ENCODE data around the gene TTC3.
"Not testable (repeated sequence)": the region's sequence is repeated elsewhere in the genome, so short reads cannot be mapped to it uniquely, and the experiment has no call there.

The TTC3 gene

DNA sequence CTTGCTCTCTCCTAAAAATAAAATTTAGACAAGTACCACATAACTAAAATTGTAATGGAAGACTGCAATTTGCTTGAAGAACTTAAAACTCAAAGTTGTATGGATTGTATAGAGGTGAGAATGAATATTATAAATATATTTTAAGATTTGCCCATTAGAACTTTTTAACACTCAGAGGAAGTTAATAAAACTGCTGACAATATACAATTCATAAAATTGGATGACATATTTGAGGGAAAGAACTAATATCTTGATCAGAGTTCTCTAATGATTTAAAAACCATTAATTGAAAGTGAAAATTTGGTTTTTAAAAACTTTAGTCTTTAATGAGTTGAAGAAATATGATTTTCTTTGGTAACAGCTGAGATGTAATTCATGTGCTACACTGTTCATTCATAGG is 20.9 kb downstream of the TTC3 start:
- no peak for DNase-seq (ENCODE audit: low spot score)

DNA sequence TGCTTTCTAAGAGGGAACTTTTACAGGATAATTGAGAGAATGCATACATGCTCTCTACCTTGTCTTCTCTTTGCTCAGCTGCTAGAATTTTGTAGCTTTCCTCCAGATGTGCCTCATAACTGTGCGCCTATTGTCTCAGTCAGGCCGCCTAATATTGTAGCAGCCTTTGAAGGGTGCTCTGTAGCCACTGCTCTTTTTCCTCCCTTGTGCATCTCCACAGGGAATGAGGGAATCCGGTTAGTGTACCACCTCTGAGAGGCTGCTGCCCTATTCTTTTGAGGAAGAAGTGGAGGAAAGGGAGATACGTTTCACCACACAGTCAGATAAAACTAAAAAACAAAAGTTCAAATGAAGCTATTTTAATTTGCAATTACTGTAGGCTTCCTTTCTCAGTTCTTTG is 22.8 kb downstream of the TTC3 start:
- no peak for DNase-seq (ENCODE audit: low spot score)

DNA sequence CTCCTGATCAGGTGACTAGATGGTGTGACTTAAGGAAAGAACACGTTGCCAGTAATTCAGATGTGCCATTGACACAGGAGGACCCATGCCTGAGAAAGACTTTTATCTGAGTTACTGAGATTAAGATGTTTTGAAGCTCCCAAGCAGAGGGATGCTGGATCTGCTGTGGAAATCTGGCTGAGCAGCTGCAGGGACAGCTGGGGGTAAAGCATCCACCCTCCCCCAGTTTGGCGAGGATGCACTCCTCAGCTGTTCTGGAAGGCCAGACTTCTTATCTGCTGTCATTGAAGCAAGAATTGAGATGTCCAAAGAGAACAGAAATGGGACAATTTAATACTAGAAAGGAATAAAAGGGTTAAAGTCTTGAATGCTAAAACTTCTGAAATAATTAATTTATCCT is 25.7 kb downstream of the TTC3 start:
- DNase-seq (ENCODE audit: low spot score): no peak

DNA sequence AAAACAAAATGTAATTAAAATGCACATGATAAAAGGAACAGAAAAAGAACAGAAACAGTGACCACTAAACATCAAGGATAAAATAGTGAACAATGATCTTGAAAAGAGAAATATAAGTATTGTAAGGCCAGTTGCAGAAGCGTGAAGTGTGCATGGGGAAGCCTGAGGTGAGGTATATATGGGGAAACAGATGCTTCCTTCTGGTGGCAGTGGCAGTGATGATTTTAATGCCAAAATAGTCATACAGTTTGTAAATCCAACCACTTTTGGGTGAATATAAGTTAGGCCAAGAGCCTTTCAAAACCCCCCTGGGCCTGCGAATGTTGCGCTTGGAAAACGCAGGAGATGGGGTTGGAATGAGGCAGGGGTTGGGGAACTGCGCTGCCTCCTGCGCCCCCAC is 27.3 kb downstream of the TTC3 start:
- no peak for DNase-seq (ENCODE audit: low spot score)

DNA sequence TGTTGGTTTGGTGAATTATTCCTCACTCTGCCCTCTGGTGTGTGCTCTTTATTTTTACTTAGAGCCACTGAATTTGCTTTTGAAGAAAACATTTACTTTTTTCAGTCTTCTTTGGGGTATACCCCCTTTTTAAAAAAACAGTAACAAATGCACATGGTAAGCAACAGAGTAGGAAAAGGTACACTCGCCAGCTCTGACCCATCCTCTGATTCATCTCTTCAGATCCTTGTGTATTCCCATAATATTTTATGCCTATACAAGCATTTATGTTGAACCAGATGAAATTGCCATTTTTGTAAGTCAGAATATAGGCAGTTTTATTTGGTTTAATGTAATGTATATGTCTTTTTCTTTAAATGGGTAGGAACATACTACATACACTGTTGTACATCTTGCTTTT is 28.3 kb downstream of the TTC3 start:
- DNase-seq (ENCODE audit: low spot score): no peak

DNA sequence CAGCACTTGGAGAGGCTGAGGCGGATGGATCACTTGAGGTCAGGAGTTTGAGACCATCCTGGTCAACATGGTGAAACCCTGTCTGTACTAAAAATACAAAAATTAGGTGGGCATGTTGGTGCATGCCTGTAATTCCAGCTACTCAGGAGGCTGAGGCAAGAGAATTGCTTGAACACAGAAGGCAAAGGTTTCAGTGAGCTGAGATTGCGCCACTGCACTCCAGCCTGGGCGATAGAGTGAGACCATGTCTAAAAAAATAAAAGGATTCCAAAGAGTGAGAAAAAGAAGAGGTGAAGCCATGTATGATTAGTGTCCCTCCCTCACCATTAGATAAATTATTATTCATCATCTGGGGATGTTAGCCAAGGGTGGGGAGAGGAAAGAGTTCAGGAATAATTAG is 29.7 kb downstream of the TTC3 start:
- not testable (repeated sequence) for DNase-seq (ENCODE audit: low spot score)

DNA sequence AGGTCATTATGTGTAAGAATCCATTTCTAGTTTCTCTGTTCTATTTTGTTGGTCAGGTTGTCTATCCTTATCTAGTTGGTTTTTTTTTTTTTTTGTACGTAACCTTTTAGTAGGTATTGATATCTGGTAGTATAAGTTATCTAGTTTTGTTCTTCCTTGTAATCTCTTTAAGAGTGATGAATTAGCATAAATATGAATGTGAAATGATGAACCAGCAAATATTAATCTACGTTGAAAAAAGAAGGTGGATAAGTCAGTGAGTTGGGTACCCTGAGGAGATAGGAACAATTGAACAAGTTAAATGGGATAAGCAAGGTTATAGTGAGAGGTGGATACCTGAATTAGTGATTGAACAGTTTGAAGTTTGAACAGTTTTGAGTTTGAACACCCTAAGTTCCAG is 33.9 kb downstream of the TTC3 start:
- no peak for DNase-seq (ENCODE audit: low spot score)

DNA sequence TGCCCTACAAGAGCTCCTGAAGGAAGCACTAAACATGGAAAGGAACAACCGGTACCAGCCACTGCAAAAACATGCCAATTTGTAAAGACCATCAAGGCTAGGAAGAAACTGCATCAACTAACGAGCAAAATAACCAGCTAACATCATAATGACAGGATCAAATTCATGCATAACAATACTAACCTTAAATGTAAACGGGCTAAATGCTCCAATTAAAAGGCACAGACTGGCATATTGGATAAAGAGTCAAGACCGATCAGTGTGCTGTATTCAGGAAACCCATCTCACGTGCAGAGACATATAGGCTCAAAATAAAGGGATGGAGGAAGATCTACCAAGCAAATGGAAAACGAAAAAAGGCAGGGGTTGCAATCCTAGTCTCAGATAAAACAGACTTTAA is 38.0 kb downstream of the TTC3 start:
- not testable (repeated sequence) for DNase-seq (ENCODE audit: low spot score)

DNA sequence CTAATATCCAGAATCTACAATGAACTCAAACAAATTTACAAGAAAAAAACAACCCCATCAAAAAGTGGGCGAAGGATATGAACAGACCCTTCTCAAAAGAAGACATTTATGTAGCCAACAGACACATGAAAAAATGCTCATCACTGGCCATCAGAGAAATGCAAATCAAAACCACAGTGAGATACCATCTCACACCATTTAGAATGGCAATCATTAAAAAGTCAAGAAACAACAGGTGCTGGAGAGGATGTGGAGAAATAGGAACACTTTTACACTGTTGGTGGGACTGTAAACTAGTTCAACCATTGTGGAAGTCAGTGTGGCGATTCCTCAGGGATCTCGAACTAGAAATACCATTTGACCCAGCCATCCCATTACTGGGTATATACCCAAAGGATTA is 41.2 kb downstream of the TTC3 start:
- not testable (repeated sequence) for DNase-seq (ENCODE audit: low spot score)

DNA sequence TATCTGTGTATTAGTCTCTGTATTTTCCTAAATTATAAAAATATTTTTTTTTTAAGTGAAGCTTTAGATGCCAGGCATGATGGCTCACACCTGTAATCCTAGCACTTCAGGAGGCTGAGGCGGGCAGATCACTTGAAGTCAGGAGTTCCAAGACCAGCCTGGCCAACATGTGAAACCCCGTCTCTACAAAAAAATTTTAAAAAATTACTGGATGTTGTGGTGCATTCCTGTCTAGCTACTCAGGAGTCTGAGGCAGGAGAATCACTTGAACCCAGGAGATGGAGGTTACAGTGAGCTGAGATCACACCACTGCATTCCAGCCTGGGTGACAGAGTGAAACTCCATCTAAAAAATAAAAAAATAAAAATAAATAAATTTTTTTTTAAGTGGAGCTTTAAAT is 43.4 kb downstream of the TTC3 start:
- DNase-seq (ENCODE audit: low spot score): not testable (repeated sequence)

DNA sequence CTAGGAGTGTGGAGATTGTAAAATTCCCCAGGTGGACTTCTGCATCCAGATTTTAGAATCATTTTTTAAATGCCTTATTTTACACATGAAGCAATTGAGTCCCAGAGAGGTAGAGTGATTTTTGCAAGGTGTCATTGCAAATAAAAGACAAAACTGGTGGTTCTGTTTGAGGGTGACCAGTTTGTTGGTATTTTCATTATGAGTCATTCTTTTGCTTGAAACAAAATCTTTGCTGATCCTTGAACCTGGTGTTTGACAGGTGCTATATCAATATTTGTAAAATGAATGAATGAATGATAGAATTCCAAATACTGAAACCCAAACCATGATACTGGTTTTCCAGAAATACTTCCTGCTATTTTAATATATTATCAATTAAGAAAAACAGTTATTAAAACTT is 44.1 kb downstream of the TTC3 start:
- DNase-seq (ENCODE audit: low spot score): no peak

DNA sequence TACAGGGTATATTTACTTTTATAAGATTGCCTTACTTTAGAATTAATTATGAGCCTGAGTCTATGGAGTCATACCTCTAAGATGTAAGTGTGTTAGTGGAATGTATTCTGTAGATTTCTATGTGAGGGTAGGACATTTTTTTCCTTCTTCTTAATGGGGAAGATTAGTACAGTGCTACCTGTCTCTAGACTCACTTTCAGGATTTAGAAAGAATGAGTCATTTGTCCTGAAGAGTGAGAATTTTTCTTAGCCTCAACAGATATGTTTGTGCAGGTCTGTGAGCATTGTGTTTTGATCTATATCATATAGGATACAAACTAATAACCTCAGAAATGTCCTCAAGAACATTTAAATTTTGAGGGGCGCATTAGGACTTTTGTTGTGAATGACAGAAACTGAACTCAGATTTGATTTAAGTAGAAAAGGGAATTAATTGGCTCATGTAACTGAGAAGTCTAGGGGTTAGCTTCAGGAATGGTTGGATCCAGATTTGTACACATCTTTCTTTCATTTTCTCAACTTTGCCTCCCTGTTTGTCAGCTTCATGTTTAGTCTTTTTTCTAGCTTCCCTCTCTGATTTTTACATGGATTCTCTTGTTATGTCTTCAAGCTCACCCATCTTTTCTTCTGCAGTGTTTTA is 45.3 kb downstream of the TTC3 start:
- DNase-seq (ENCODE audit: low spot score): no peak

DNA sequence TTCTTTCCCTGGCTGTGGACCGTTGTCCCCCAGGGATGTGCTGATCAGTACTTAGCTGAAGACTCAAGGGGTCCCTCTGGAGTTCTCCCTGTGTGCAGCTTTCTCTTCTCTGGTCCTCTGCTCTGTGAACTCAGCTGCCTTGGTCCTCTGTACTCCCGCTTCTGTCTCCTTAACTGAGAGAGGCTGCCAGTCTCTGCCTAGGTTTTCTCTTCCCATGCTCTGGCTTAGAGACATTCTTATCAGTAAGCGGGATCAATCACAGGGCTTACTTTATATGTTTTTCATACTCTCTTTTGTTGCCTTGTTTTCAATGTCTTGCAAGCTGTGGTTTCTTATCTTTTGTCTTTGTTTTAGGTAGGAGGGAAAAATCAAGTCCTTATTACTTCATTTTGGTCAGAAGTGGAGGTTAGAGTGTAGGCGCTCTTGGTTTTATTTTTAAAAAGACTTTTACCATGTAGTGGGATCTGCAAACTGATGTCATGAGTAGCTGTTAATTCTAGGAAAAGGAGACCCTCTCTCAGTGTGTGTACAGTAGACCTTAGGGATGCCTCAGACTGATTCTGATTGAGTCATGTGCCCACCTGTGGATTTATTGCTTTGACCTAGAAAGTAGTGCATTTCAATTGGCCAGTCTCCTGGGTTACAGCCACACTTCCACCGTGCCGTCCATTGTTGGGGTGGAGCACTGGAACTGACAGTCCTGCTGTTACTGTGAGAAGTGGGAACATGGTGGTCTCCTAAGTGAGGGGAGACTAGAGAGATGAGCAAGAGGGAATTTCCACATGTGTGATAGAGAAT is 46.6 kb downstream of the TTC3 start:
- no peak for DNase-seq (ENCODE audit: low spot score)

DNA sequence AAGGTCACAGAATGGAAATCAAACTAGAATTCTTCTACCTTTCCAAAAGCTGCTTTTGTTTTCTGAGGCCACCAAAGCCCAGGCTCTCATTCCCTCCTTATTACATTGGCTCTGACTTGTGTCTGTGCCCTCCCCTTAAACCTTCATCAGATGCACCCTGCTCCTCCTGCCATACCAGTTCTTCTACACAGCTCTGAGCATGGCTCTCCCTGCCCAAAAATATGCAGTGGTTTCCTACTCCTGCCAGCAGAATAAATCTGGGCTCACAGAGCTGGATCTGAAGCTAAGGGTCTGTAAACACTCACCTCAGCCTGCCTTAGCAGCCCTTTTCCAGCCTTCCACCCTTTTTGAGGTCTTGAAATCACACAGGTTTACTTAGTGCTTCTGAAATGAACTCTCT is 55.0 kb downstream of the TTC3 start:
- DNase-seq (ENCODE audit: low spot score): no peak

DNA sequence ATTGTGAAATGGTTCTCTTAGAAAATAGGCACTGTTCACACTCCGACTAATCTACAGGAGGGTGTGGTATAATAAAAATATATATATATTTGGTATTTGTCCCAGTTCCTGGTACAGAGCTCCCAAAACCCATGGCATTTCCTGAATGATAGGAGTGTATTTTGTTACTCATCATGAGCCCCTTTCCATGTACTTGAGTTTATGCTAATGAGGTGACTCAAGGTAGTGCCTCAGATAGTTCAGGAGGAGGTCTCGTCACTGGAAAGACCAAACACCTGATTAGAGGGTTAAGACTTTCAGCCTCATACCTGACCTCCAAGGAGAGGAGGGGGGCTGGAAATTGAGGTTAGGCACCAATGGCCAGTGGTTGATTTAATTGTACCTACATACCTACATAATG is 57.9 kb downstream of the TTC3 start:
- DNase-seq (ENCODE audit: low spot score): no peak

DNA sequence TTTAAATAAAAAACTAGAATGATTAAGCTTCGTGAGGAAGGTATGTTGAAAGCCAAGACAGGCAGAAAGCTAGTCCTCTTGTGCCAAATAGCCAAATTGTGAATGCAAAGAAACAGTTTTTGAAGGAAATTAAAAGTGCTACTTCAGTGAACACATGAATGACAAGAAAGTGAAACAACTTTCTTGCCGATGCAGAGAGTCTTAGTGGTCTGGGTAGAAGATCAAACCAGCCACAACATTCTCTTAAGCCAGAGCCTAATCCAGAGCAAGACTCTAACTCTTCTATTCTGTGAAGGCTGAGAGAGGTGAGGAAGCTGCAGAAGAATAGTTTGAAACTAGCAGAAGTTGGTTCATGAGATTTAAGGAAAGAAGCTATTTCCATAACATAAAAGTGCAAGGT is 63.2 kb downstream of the TTC3 start:
- no peak for DNase-seq (ENCODE audit: low spot score)

DNA sequence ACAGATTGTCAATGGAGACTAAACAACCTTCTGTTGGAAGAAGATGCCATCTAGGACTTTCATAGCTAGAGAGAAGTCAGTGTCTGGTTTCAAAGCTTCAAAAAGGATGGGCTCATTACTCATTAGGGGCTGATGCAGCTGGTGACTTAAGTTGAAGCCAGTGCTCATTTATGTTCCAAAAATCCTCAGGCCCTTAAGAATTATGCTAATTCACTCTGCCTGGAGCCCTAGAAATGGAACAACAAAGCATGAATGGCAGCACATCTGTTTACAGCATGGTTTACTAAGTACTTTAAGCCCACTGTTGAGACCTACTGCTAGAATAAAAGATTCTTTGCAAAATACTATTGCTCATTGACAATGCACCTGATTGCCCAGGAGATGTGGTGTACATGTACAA is 63.7 kb downstream of the TTC3 start:
- DNase-seq (ENCODE audit: low spot score): no peak

DNA sequence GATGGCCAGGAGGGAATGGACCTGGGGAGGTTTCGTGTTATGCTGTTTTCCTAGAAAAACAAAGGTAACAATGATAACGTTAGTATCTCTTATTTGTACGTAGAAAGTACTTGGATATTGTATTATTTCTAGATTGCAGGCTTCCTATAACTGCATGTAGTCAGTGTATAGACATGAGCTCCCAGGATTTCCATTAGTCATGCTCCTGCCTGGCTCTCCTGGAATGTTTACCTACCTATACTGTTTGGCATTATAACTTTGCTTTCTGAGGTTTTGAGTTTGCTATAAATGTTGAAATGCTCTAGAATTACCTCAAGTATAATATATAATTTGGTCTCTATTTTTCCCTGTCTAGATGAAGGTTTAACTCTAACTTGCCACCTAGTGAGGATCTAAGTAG is 66.1 kb downstream of the TTC3 start:
- DNase-seq (ENCODE audit: low spot score): no peak

DNA sequence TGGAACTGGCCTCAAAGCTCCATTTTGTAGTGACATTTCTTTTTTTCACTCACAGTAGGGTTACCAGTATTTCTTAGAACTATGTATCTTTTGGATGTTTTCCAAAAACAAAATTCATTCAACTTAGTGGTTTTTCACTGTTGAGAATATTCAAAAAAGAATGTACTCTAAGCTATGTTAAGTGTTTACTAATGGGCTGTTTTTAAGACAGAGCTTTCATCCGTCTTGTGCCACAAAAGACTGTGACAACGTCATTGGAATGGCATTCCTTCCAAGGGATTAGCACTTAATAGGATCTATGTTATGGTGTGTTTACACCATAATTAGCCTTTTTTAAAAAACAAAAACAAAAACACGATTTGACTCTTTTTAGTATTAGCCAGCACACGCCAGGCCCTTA is 66.8 kb downstream of the TTC3 start:
- no peak for DNase-seq (ENCODE audit: low spot score)

DNA sequence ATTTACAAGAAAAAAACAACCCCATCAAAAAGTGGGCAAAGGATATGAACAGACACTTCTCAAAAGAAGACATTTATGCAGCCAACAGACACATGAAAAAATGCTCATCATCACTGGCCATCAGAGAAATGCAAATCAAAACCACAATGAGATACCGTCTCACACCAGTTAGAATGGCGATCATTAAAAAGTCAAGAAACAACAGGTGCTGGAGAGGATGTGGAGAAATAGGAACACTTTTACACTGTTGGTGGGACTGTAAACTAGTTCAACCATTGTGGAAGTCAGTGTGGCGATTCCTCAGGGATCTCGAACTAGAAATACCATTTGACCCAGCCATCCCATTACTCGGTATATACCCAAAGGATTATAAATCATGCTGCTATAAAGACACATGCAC is 70.3 kb downstream of the TTC3 start:
- DNase-seq (ENCODE audit: low spot score): not testable (repeated sequence)

DNA sequence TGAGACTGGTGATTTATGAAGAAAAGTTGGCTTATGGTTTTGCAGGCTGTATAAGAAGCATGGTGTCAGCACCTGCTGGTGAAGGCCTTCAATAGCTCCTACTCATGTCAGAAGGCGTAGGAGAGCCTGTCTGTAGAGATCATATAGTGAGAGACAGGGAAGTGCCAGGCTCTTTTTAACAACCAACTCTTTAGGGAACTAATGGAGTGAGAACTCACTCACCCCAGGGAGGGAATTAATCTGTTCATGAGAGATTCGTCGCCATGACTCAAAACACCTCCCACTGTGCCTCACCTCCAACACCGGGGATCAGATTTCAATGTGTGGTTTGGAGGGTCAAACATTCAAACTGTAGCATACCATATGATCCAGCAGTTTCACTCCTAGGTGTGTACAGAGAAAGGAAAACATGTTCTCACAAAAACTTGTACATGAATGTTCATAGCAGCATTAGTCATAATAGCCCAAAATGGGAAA is 72.6 kb downstream of the TTC3 start:
- no peak for DNase-seq (ENCODE audit: low spot score)

DNA sequence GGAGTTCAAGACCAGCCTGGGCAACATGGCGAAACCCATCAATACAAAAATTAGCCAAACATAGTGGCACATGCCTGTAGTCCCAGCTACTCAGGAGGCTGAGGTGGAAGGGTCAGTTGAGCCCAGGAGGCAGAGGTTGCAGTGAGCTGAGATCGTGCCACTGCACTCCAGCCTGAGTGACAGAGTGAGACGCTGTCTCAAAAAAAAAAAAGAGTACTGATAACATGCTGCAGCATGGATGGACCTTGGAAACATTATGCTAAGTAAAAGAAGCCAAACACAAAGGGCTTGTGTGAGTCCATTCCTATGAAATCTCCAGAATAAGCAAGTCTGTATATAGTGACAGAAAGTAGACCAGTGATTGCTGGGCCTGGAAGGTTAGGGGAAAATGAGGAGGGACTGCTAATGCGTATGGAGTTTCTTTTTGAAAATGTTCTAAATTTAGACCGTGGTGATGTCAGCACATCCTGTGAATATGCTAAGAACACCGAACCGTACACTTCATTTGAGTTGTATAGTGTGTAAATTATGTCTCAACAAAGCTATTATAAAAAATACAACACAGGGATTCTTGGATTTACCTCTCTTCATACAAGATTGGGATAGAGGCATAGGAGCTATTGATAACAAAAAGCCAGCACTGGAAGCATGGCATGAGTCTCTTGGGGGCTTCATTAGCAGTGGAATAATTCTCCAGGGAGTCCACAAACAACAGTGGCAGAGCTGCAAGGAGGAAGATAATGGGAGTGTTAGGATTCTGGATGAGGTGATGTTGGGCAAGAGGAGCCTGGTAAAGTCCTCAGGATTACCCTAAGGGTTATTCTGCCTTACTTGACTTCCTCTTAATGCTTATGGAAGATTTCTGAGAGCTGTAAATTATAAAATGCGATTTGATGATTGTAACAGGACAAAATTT is 73.5 kb downstream of the TTC3 start:
- no peak for DNase-seq (ENCODE audit: low spot score)

Measured in SK-N-DZ (cell line).